SH-SY5Y (cell line): ENCODE results near the gene ANGPTL2.

ENCODE experiments used
- GATA2 ChIP-seq: IDR thresholded peaks from 2 replicates; pipeline ENCODE4 v1.6.1; 2011; ENCODE audit warnings: mild to moderate bottlenecking, low read depth, low read length
- GATA3 ChIP-seq: IDR thresholded peaks from 2 replicates; pipeline ENCODE4 v1.6.1; 2011; ENCODE audit warnings: low read depth, mild to moderate bottlenecking, low read length, moderate library complexity

Gene ANGPTL2

GRCh38 chr9:127143920-127144465 lies 21.6 kb upstream of the ANGPTL2 start:
- TF ChIP-seq GATA3: no peak
- no peak for TF ChIP-seq GATA2

GRCh38 chr9:127142931-127143464 lies 20.6 kb upstream of the ANGPTL2 start:
- TF ChIP-seq GATA2 (no peak), GATA3 (no peak)

GRCh38 chr9:127142291-127142690 lies 19.9 kb upstream of the ANGPTL2 start:
- no peak for TF ChIP-seq GATA2
- no peak for TF ChIP-seq GATA3

- TF ChIP-seq GATA3 (no peak), GATA2 (no peak)
Measured at GRCh38 chr9:127140842-127141675, 18.6 kb upstream of the ANGPTL2 start.

GRCh38 chr9:127140181-127140580 lies 17.7 kb upstream of the ANGPTL2 start:
- TF ChIP-seq GATA3 (no peak), GATA2 (no peak)

GRCh38 chr9:127139775-127140174 lies 17.3 kb upstream of the ANGPTL2 start:
- no peak for TF ChIP-seq GATA3

GRCh38 chr9:127139071-127139731 lies 16.8 kb upstream of the ANGPTL2 start:
- no peak for TF ChIP-seq GATA3

- no peak for TF ChIP-seq GATA3
- TF ChIP-seq GATA2: no peak
Measured at GRCh38 chr9:127138444-127138843, 16.0 kb upstream of the ANGPTL2 start.

GRCh38 chr9:127137640-127138360 lies 15.4 kb upstream of the ANGPTL2 start:
- TF ChIP-seq GATA3: no peak
- TF ChIP-seq GATA2: no peak

GRCh38 chr9:127136880-127137639 lies 14.6 kb upstream of the ANGPTL2 start:
- no peak for TF ChIP-seq GATA3
- TF ChIP-seq GATA2: no peak

- TF ChIP-seq GATA3 (no peak), GATA2 (no peak)
Measured at GRCh38 chr9:127136081-127136879, 13.8 kb upstream of the ANGPTL2 start.

- no peak for TF ChIP-seq GATA2
- TF ChIP-seq GATA3: no peak
Measured at GRCh38 chr9:127135056-127135745, 12.8 kb upstream of the ANGPTL2 start.
